Stimulated activated CD4-positive, alpha-beta T cell treated with anti-CD3 and anti-CD28 coated beads, Interleukin-12 subunit alpha, Interleukin-12 subunit beta, amount 100 ng/mL, for 48 hours (primary cell): ENCODE measurements around the gene DNAI4.

ENCODE experiments used
- DNase-seq, 3 donors: peaks; one replicate each; pipeline ENCODE4 v3.0.0-alpha.2; 2020; ENCODE audit warnings: low read depth in 2 of 3, low spot score in 1 of 3

The DNAI4 gene

GRCh38 chr1:66768965-66769364, 155.7 kb downstream of the DNAI4 start:
- DNase-seq: no peak

GRCh38 chr1:66767626-66768025, 157.0 kb downstream of the DNAI4 start:
- no peak for DNase-seq

GRCh38 chr1:66764994-66765578, 159.6 kb downstream of the DNAI4 start:
- peak in 2 of 3 donors; percentile 28 to 63 for DNase-seq
